HG03442 (cell line): ENCODE measurements around the gene LRRC41.
"Not testable (repeated sequence)": the region's sequence is repeated elsewhere in the genome, so short reads cannot be mapped to it uniquely, and the experiment has no call there.

ENCODE experiments used
- ATAC-seq: cut with Tn5 transposase; IDR thresholded peaks from one replicate; pipeline ENCODE4 v1.9.1; 2021; ENCODE audit warnings: mild to moderate bottlenecking, moderate library complexity; ENCODE audit not compliant: unreplicated experiment

The LRRC41 gene, protein sequence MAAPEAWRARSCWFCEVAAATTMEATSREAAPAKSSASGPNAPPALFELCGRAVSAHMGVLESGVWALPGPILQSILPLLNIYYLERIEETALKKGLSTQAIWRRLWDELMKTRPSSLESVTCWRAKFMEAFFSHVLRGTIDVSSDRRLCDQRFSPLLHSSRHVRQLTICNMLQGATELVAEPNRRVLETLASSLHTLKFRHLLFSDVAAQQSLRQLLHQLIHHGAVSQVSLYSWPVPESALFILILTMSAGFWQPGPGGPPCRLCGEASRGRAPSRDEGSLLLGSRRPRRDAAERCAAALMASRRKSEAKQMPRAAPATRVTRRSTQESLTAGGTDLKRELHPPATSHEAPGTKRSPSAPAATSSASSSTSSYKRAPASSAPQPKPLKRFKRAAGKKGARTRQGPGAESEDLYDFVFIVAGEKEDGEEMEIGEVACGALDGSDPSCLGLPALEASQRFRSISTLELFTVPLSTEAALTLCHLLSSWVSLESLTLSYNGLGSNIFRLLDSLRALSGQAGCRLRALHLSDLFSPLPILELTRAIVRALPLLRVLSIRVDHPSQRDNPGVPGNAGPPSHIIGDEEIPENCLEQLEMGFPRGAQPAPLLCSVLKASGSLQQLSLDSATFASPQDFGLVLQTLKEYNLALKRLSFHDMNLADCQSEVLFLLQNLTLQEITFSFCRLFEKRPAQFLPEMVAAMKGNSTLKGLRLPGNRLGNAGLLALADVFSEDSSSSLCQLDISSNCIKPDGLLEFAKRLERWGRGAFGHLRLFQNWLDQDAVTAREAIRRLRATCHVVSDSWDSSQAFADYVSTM

DNA sequence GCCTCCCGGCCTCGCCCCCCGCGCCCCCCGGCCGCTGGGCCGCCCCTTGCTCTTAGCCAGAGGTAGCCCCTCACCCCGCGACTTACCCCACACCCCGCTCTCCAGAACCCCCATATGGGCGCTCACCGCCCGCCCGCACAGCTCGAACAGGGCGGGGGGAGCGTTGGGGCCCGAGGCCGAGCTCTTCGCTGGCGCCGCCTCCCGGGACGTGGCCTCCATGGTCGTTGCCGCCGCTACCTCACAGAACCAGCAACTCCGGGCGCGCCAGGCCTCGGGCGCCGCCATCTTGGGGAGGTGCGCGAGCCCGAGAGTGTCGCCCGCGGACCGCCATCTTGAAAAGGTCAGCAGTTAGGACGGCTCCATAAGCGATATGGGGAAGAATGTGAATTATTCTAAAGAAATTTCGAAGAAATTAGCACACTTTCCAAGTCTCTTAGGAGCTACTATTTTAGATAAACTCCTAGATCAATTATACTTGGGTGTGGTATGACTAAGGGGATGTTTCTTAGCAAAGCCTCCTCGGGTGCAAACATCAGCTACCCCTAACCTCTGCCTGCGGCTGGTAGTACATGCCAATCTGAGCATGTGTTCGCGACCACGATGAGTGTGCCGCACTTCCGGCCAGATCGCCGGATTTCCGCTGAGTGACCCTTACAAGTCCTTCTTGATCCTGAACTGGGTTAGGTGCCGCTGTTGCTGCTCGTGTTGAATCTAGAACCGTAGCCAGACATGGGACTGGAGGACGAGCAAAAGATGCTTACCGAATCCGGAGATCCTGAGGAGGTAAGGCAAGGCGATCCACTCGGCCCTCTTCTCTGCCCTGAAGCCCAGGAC lies at the start of gene LRRC41, which contains the start of gene UQCRH:
Gene LRRC41, minus strand, starts transcription at position 579 of the 834 bp plus-strand sequence. Its CDS starts 294 bp downstream, at position 285.
Gene UQCRH, plus strand, starts transcription at position 661 of the 834 bp plus-strand sequence. Its CDS starts 69 bp downstream, at position 730.
- ATAC-seq = peak; percentile 76

DNA sequence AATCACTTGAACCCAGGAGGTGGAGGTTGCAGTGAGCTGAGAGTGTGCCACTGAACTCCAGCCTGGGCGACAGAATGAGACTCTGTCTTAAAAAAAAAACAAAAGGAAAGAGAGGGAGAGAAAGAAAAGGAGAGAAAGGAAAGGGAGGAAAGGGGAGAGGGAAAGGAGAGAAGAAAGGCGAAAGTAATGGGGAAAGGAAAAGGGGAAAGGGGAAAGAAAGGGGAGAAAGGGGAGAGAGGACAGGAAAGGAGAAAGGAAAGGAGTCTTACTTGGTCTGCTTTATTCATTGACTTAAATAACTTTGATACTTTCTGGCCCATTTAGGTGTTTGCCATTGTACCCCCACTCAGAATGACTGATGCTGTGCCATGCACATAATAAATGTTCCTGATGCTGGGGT lies 48.9 kb upstream of the LRRC41 start:
- no peak for ATAC-seq

DNA sequence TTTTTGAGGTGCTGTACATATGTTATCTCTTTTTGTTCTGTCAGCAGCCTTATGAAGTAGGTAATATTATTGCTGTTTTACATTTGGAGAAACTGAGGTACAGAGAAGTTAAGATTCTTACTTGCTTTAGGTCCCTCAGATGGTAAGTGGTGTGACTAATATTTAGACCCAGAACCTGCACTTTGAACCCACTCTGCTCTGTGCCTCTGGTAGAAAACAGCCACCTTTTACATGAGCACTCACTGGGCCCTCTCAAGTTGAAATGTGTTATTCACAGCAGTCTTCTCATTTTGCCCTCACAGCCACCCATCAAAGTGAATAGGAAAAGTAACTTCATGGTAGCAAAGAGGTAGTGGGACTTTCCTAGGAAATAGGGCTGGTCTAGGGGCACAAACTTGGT lies 41.9 kb upstream of the LRRC41 start:
- ATAC-seq = no peak

DNA sequence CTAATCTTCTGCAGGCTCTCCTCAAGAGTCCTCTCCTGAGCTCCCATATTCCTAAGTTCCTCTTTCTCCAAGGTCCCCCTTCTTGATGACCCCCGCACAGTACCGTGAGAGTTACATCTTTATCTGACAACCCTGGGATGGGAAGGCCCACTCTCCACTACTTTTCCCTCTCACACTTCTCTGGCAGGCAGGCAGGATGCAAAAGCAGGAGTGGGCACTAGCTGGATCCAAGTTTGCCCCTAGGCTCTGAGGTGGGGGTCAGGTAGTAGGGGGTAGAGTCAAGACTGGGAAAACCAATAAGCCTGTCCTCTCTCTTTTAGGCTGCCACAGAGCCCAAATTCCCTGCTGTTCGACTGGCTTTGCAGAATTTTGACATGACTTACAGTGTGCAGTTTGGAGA lies 41.1 kb upstream of the LRRC41 start:
- no peak for ATAC-seq

DNA sequence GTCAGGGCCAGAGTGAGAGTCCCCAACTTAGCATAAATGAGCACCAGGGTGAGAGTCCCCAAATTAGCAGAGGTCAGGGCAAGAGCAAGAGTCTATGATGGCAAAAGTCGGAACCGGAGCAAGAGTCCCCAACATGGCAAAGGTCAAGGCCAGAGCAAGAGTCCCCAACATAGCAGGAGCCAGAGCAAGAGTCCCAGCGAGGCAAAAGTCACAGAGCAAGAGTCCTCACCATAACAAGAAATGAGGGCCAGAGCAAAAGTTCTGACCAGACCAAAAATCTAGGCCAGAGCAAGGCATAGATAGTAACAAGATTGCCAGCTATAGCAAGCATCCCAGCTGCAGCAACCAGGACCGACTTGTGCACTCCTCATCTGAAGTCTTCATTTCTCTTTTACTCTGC lies 40.3 kb upstream of the LRRC41 start:
- ATAC-seq = no peak

DNA sequence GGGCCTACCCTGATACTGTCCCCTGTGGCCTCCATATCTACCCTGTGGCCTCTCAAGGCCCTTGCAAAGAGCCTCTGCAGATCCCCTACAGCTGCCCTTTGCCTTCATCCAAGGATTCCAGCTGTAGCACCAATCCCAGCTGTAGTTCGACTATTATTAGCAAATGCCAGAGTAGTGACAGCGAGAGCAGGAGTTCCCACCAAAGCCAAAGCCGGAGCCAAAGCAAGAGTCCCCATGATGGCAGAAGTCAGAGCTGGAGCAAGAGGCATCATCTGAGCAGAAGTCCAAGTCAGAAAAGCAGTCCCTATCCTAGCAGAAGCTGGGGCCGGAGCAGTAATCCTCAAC lies 39.9 kb upstream of the LRRC41 start:
- ATAC-seq = no peak

DNA sequence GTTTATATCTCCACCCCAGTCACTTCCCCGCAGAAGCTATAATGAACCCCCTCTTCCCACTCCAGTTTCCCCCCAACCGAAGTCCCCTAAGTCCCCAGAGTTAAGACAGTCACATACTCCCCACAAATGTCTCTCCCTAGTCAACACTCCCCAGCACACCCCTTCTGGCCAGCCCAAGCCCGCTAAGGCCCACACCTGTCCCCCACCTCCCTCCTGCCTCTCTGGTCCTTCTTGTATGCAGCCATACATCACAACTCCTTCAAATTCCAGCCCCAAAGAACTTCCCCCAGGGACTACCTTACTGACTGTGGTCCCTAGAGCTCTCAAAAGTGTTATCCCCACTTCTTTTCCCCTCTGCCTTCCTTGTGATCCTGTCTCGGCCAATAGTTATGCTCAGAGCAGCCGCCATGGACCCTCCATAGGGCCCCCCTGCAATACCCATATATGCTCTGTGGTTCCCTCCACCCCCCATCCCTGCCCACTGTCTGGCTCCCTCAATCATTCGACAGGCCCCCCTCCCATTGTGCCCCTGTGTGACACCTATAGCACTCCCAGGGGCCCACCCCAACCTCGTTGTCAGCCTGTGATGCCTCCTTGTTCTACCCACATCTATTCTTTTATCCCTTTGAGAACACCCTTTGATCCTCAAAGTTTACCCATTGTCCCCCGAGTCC lies 39.4 kb upstream of the LRRC41 start:
- ATAC-seq = no peak

DNA sequence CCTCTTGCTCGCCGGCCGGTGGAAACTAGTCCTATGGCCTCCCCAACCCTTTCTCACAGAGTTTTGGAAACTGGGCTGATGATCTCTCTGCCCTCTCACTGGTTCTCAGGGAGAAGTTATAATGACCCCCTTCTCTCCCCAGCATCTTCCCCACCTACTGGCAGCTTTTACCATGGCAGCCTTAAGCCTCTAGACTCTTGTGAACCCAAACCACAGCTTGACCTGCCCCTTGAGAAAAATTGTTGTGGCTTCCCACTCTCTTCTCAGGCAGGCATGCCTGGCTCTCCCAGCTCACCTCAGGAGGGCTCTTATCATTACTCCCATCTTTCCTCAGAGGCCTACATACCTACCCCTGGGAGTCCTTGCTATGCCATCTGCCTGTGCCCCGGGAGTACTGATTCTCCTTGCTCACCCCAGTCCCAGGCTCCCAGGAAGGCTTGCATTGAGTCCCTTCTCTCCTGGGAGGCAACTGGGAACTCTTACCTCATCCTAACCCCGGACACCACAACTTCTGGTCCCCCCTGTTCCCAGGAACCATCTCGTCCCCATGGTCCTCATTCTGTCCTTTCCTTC lies 38.8 kb upstream of the LRRC41 start:
- ATAC-seq = no peak

DNA sequence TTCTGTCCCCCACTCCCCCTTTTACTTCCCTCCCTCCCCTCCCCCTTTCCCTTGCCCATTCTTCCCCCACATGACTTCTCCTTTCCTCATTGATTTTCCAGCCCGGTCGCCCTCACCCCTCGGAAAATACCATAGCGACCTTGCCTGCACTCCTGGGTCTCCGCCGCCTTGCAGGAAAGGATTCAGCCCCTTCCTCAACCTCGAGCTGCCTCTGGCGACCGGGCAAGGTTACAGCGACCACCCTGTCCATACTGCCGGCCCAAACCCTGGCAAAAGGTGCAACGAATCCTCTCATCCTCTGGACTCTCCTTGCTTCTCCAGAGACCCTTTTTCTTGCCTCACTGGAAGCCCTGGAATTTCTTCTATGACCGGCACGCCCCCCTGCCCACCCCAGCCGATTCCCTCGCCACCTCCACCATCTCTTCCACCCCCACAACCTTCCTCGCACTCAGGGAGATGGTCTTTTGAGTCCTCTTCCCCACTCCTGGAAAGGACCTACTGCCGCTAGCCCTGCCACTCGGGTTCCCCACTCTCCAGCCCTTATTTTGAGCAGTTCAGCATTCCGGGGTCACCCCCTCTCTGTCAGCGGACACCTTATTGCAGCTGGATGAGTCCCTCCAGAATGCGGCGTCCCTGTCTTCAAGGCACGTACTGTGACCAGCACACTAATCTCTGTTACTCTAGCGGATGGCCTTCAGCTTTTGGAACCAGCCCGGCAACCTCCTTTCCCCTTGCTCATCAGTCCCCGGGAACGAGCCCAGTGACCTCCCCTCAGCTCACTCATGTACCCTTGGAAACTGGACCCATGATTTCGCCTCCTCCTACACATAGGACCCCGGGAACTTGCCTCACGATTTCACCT lies 38.0 kb upstream of the LRRC41 start:
- no peak for ATAC-seq

DNA sequence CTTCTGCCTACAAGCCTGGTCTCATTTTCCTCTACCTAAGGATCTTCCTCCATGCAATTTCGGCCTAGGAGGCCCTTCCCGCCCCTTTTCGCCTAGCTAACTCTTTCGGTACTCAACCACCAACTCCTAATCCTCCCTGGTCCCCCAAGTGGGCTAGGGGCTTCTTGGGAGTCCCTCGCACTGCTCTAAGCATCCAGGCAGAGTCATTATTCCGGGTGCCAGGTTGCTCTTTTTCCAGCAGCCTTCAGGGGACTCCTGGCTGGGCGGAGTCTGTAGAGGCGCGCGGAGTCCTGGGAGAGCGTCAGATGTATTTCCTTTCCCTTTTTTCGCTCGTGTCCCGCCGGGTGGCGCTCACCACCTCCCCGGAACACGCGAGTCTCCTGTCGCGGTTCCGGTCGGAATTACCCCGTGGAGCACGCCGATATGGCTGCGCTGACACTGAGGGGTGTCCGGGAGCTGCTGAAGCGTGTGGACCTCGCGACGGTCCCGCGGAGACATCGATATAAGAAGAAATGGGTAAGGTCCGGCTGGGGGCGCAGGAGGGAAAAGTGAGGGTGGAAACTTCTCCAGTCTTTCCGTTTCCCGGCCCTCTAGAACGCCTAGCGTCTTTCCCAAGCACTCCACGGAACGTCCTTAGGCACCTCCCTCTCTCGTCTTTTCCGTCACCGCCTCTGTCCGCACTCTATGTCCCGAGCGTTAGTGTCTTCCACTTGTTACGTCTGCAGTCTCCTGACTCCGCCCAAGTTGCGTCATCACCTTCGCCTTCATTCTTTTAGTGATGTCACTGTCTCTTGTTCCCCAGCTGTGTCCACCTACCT lies 37.2 kb upstream of the LRRC41 start, which contains the start of gene NSUN4:
Gene NSUN4, plus strand, starts transcription at position 404 of the 818 bp plus-strand sequence. Its CDS starts 20 bp downstream, at position 424.
- ATAC-seq = peak; percentile 74

DNA sequence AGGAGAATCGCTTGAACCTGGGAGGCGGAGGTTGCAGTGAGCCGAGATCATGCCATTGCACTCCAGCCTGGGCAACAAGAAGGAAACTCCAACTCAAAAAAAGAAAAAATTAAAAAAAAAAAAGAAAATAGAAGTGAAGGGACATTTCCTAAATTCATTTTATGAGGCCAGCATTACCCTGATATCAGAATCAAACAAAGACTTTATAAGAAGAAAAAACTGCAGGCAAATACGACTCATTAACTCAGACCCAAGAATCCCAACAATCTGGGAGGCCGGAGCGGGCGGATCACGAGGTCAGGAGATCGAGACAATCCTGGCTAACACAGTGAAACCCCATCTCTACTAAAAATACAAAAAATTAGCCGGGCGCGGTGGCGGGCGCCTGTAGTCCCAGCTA lies 34.0 kb upstream of the LRRC41 start:
- not testable (repeated sequence) for ATAC-seq

DNA sequence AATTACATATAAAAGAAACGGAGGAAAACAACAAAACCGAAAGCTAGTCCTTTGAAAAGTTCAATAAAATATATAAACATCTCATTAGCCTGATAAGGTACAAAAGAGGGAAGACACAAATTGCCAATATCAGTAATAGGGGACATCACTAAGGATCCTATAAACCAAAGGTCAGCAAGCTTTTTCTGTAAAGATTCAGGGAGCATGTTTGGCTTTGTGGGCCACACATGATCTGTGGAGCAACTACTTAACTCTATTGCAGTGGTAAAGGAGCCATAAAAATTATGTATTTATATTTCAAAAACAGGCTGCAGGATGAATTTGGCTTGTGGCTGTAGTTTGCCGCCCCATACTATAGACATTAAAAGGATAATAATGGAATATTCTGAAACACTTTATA lies 31.7 kb upstream of the LRRC41 start:
- ATAC-seq = no peak

DNA sequence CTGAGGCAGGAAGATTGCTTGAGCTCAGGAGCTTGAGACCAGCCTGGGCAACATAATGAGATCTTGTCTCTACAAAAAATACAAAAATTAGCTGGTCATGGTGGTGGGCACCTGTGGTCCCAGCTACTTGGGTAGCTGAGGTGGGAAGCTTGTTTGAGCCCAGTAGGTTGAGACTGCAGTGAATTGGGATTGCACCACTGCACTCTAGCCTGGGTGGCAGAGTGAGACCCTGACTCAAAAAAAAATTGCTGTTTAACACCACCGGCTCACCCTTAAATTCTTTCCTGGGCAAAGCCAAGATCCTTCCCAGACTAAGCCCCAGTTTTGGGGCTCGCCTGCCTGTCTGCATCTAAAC lies 30.6 kb upstream of the LRRC41 start:
- ATAC-seq = no peak

DNA sequence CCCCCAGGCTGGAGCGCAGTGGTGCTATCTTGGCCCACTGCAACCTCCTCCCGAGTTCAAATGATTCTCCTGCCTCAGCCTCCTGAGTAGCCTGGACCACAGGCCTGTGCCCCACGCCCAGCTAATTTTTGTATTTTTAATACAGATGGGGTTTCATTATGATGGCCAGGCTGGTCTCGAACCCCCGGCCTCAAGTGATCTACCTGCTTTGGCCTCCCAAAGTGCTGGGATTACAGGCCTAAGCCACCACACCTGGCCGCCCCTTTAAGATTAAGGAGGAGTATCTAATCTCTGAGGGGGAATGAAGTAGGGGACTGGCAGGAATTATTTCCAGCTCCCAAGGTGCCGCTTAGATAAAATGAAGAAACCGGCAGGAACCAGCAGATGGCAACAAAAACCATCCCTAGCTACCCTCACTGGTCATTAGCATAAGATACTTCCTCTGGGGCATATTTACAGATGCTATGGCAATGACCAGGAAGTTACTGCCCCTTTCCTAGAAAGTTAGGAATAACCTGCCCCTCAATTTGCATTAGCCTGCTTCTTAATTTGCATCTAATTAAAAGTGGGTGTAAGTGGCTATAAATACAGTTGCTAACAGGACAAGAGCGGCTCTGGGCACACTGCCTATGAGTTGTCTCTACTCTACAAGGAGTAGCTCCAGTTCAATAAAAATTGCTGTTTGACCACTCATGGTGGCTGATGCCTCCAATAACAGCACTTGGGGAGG lies 30.0 kb upstream of the LRRC41 start:
- peak; percentile 57 for ATAC-seq

DNA sequence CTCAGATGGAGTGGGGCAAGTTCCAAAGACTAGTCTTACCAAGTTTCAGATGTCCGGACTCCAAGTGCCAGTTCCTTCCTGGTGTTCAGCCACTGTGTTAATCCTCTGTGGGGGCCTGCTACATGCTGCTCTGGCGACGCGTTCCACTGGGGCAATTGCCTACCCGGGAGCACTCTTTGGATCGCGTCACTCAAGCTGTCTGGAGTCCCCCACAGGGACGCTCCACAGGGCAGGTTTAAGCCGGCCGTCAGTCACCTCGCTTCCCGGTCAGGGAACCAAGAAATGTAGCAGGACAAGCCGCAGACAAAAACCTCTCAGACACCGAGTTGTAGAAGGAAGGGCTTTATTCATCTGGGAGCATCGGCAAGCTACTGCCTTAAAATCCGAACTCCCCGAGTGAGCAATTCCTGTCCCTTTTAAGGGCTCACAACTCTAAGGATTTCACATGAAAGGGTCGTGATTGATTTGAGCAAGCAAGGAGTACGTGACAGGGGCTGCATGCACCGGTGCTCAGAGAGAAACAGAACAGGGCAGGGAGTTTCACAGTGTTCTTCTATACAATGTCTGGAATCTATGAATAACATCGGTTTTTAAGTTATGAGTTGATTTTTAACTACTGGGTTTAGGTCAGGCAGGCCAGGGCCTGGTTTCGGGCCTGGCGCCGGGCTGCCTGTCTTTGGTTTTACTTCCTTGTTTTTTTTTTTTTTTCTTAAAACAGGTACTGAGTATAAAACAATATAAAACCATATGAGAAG lies 28.5 kb upstream of the LRRC41 start:
- not testable (repeated sequence) for ATAC-seq

DNA sequence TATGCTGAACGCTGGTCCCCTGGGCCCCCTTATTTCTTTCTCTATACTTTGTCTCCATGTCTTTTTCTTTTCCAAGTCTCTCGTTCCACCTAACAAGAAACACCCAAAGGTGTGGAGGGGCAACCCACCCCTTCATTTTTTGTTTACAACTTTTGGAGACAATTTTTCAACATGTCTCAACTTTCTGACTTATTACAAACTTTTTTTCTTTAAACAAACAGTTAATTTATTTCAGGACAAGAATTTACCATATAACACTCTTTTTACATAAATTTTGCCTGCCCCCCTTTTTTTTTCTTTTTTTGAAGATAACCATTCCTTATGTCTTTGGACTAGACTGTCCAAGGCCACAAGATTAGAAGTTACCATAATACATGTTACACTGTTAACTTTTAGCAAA lies 27.0 kb upstream of the LRRC41 start:
- not testable (repeated sequence) for ATAC-seq

DNA sequence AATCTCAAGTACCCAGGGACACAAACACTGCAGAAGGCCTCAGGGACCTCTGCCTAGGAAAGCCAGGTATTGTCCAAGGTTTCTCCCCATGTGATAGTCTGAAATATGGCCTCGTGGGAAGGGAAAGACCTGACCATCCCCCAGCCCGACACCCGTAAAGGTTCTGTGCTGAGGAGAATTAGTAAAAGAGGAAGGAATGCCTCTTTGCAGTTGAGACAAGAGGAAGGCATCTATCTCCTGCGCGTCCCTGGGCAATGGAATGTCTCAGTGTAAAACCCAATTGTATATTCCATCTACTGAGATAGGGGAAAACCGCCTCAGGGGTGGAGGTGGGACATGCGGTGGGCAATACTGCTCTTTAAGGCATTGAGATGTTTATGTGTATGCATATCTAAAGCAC lies 26.4 kb upstream of the LRRC41 start:
- ATAC-seq = not testable (repeated sequence)
